ENCODE measurements around the gene CNTN5.
"Not testable (repeated sequence)": the region's sequence is repeated elsewhere in the genome, so short reads cannot be mapped to it uniquely, and the experiment has no call there.

Gene CNTN5

DNA sequence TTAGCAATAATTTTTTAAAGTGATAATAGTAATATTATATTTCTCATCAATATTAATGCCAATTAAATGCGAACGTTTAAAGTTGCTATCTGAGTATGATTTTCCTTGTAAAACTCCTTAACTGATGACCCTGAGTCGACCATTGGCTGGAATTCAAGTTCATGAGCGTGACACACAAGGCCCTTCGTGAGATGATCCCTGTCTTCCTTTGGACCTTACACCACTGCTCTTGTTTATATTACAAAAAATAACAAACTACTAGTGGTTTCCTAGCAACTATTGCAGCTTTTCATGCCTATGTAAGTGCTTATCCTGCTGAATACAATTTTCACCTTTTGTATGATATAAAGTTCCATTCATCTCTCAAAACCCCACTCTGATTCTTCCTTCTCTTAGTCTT is 752.9 kb downstream of the CNTN5 start:
- peak; percentile 50 for DNase-seq (ENCODE audit: low spot score)

DNA sequence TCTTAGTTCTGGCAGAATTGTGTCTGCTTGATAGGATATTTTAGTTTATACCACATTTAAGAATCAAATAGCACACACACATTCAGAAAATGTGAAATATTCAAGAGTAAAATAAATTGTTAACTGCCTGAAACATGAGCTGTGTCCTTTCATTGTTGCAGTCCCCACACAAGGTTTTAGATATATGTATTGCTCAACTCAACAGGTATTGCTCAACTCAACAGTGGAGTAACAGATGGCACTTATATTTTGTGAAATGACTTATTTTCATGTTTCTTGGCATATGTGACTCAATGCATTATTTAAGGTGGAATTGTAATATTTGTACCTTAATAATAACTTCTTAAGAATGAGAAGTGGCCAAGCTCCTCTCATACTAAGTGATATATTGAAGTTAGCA is 760.3 kb downstream of the CNTN5 start:
- no peak for DNase-seq (ENCODE audit: low spot score)

DNA sequence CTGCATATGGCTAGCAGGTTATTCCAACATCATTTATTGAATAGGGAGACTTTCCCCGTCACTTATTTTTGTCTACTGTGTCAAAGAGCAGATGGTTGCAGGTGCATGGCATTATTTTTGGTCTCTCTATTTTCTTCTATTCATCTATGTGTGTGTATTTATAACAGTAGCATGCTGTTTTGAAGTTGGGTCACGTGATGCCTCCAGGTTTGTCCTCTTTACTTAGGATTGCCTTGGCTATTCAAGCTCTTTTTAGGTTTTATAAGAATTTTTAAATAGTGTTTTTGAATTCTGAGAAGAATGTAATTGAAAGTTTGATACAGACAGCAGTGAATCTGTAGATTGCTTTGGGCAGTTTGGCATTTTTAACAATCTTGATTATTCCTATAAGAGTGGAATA is 770.6 kb downstream of the CNTN5 start:
- DNase-seq (ENCODE audit: low spot score), result no peak

DNA sequence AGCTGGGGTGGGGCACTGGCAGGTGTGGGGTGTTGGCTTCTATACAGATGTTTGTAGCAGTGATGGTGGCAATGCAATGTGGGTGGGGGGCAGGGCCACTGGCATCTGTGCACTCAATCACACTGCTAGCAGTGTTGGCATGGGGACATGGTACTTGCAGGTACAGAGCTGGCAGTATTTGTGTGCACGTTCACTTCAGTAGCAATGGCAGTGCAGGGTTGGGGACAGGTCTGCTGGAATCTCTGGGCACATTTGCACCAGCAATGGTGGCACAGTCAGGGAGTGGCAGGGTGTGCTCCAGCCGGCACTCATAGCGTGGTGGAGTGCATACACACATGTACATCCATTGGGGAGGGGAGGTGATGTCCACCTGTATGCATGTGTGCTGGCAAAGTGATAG is 775.2 kb downstream of the CNTN5 start:
- DNase-seq (ENCODE audit: low spot score), result no peak

DNA sequence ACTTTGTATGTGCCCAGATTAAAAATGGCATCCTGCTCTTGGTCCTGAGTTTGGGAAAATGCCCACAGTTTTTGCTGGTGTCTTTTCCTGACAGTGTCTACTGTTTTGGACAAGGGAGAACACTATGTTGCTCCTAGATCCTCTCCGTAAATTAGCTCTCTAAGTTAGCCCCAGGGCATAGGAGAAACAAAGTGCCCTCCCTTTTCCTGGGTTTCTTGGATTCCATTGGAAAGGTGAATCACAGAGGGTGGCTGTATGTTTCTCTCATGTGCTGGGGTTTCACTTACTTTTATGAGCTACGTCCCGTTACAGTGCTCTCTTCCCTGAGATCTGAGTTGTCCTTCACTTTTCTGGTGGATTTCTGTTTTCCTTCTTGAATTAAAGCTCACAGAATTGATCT is 782.8 kb downstream of the CNTN5 start:
- DNase-seq (ENCODE audit: low spot score), result no peak

DNA sequence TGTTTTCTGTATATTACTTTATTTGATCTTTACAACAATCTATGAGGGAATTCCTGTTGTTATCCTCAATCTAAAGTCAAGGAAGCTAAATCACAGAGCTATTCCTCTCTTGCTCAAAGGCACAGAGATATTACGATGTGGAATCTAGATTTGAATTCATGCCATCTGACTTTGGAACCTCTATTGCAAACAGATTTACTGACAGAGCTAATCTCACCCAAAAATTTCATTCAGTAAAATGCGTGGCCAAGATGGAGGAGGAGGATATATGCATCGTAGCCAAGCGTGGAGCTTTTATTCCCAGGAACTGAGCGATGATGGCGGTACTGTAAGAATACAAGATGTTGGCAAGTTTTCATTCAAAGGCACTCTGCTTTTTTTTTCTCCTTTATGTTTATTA is 791.8 kb downstream of the CNTN5 start:
- DNase-seq (ENCODE audit: low spot score), result no peak

DNA sequence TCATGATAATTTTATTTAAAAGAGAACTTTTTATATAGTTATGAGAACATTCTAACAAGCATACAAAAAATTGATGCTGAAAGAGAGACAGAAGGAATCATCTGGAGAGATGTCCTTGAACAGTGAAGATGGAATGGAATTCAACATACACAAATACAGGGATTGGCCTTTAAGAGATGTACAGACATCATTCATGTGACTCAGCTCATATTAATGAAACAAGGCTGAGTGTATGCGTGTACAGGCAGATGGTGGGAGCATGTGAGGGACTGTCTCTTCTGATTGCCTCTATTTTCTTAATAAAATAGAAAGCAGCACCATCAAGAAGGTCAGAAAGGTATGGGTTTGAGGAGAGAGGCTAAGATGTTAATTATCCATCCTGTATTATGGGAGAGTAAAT is 793.3 kb downstream of the CNTN5 start:
- DNase-seq (ENCODE audit: low spot score), result no peak

DNA sequence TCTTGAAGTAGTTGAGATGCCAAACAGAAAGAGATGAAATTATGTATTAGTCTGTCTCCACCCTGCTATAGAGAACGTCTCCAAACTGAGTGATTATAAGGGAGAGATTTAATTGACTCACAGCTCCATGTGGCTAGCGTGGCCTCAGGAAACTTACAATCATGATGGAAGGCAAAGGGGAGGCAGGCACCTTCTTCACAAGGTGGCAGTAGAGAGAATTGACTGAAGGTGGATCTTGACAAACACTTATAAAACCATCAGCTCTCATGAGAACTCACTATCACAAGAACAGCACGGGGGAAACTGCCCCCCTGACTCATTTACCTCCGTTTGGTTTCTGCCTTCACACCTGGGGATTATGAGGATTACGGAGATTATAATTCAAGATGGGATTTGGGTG is 794.0 kb downstream of the CNTN5 start:
- DNase-seq (ENCODE audit: low spot score), result no peak

DNA sequence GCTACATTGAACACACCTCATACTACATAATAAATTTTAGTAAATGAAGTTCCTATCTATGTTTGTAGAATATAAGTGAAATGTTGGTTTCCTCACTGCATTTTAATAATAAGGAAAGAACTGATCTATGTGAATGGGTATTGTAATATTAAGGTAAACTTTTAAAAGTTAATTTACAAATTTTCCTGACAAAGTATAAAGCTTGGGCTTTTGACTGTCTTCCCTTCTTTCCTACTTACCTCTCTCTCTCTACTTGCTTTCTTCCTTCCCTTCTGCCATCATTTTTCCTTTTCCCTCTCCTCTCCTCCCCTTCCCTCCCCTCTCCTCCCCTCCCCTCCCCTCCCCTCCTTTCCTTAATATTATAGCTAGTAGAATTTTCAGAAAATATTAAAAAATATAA is 798.2 kb downstream of the CNTN5 start:
- DNase-seq (ENCODE audit: low spot score), result no peak

DNA sequence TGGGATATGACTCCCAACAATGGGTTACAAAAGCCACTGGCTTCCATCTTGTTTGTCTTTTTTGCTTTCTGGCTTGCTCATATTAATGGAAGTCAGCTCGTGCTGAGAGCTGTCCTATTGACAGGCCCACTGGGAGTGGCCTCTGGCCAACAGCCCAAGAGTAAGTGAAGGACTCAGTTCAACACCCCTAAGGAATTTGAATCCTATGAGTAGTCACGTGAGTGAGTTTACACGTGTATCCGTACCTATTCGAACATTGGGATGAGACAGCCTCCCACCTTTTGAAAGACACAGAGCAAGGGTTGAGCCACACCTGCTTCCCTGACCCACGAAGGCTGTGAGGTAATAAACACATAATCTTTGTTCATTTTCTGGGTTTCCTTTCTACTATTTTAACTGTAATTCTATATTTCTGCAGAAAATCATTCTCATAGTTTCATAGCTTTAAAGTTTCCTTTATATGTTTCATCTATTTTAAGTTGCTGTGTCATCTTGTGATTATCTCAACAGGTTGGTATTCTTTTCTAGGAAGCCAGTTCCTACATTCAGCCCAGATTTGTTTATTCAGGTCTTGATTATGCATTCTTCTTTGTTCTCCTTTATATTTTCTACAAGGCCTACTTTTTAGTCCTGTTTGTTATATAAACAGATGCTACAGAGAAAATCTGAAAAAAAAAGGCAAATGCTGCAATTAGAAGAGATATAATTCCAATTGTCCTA is 802.3 kb downstream of the CNTN5 start:
- DNase-seq (ENCODE audit: low spot score), result peak; percentile 69

DNA sequence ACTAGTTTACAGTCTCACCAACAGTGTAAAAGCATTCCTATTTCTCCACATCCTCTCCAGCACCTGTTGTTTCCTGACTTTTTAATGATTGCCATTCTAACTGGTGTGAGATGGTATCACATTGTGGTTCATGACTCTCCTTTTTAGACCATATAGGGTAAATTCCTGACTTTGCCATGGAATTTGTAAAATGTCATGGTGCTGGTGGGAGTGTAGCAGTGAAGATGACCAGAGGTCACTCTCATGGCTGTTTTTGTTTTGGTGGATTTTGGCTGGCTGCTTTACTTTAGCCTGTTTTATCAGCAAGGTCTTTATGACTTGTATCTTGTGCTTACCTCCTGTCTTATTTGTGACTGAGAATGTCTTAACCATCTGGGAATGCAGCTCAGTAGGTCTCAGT is 816.0 kb downstream of the CNTN5 start:
- not testable (repeated sequence) for DNase-seq (ENCODE audit: low spot score)

DNA sequence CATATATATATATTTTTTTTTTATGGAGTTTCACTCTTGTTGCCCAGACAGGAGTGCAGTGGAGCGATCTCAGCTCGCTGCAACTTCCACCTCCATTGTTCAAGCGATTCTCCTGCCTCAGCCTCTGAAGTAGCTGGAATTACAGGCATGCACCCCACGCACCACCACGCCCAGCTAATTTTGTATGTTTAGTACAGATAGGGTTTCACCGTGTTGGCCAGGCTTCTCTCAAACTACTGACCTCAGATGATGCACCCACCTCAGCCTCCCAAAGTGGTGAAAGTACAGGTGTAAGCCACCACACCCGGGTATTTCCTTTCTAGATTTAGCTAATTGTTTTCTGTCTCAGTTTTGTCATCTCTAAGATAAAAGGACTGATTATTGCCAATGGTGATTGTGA is 821.1 kb downstream of the CNTN5 start:
- no peak for DNase-seq (ENCODE audit: low spot score)

DNA sequence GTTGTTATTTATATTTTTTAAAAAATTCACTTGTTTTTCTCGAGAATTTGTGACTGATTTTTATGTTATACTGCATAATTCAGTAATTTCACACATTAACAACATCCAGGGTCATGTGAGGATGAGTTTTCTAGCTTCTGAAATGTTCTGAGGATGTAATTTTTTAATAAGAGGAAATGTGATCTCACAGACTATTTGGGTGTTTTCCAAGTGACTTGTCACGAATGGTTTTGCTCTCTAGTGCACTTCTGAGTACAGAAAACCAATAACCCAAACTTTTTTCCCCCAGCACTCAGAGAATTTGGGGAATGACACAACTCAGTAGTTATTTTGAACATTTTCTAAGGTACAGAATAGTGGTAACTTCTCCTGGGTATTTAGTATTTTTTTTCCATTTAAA is 845.2 kb downstream of the CNTN5 start:
- no peak for DNase-seq (ENCODE audit: low spot score)

DNA sequence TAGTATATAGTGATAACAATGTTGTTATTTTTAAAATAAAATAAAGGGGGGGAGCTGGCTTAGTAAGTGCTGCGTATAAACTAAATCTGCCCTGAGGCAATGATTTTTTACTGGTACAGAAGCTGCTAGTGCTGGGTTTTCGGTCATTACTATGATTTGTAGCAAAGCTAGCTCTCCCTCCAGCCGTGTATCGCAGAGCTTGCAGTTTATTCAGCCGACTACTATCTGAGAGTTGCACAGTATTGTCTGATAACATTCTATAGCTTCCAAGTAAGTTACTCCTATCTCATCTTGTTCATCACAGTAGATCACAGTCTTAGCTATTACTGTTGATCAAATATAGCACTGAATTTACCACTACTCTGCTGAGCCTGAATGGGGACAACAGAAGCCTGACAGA is 860.9 kb downstream of the CNTN5 start:
- DNase-seq (ENCODE audit: low spot score), result no peak

DNA sequence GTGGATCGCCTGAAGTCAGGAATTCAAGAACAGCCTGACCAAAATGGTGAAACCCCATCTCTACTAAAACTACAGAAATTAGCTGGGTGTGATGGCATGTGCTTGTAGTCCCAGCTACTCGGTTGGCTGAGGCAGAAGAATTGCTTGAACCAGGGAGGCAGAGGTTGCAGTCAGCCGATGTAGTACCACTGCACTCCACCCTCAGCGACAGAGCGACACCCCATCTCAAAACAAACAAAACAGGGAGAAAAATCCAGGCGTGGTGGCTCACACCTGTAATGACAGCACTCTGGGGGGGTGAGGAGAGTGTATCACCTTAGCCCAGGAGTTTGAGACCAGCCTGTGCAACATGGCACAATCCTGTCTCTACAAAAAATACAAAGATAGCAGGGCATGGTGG is 864.0 kb downstream of the CNTN5 start:
- DNase-seq (ENCODE audit: low spot score), result no peak

DNA sequence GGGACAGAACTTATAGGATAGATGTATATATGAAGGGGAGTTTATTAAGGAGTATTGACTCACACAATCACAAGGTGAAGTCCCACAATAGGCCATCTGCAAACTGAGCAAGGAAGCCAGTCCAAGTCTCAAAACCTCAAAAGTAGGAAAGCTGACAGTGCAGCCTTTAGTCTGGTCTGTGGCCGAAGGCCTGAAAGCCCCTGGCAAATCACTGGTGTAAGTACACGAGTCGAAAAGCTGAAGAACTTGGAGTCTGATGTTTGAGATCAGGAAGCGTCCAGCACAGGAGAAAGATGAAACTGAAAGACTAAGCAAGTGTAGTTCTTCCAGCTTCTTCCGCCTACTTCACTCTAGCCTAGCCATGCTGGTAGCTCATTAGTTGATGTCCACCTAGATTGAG is 866.7 kb downstream of the CNTN5 start:
- no peak for DNase-seq (ENCODE audit: low spot score)

DNA sequence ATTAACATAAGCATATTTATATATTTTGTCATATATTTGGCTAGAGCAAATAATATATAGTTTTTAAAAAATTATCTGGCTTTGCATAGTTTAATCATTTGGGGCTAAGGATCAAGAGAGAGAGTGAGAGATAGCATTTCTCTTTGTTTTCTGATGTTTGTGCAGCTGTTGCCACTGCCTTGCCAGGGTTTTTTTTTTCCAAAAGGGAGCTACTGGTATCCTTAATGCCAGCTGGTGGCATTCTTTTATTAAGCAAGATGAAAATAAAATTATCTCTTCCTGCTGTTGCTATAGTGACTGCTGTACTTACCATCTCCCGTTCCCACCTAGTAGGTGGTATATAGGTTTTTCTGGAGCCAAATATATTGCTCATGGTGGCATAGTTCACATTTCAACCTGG is 873.1 kb downstream of the CNTN5 start:
- DNase-seq (ENCODE audit: low spot score), result no peak

DNA sequence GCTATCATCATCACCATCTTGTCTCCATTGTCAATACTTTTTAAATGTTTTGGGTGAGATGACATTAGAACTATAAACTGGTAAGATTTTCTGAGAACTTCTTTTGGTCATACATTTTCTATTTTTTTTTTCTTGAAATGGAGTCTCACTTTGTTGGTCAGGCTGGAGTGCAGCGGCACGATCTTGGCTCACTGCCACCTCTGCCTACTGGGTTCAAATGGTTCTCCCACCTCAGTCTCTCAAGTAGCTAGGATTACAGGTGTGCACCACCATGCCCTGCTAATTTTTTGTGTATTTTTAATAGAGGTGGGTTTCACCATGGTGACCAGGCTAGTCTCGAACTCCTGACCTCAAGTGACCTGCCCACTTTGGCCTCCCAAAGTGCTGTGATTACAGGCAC is 880.4 kb downstream of the CNTN5 start:
- no peak for DNase-seq (ENCODE audit: low spot score)

DNA sequence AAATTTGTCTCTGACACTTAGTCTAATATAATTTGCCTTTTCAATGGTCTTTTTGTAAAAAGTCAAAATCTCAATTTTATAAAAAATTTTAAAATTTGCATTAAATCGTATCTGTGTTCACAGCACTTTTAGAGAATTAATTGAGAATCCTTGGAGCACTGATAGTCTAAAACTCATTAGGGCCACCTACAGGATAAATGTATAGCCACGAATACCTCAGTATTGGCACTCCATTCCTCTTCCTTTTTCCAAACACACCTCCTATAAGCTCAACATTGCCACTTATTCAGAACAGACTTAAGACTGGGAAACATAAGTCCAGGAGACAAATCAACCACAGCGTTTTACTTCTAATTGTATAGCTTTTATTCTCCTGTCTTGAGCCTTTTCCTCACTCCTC is 890.4 kb downstream of the CNTN5 start:
- no peak for DNase-seq (ENCODE audit: low spot score)

DNA sequence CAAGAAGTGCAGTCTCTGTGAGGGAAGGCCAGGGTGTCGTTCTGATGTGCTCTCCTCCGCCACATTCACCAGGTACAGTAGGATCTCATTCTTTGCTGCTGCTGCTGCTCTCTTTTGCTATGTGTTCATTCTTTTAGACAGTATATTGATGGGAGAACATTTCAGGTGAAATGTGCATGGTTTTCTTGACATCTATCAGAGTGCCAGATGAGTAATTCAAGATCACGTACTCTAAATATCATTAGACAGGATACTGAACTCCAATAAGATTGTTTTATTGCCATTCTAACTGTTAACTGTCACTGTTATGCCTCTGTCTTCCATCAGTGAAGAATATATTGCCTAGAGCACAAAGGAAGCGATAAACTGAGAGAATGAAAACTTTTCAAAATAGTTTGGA is 895.3 kb downstream of the CNTN5 start:
- no peak for DNase-seq (ENCODE audit: low spot score)

DNA sequence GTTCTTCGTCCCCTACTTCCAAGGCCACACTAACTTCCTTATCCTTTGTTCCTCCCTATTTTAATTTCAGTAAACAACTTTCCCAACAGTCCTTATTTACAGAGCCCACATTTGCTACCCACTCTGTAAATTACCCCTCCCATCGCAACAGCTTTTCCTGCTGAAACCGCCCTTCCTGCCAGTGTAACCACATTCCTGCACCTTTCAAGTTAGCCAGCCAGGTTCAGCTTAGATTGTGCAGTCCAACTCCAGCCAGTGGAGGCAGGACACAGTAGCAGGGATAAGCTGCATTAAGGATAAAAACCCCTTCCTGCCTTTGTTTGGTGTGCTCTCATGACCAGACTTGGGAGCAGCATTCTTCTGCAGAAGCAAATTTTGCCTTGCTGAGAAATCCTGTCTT is 898.0 kb downstream of the CNTN5 start:
- no peak for DNase-seq (ENCODE audit: low spot score)

DNA sequence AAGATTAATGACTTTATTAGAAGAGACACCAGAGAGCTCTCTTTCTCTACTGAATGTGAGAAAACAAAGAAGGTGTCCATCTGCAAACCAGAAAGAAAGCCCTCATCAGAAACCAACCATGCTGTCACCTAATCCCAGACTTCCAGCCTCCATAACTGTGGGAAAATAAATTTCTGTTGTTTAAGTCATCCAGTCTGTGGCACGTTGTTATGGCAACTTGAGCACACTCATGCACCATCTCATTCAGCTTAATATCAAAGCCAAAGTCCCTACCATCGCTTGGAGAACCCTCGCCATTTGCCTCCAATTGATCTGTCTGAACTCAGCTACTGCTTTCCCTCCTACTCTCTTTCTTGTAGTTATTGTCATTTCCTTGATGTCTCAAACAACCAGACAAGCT is 900.2 kb downstream of the CNTN5 start:
- DNase-seq (ENCODE audit: low spot score), result peak; percentile 13

DNA sequence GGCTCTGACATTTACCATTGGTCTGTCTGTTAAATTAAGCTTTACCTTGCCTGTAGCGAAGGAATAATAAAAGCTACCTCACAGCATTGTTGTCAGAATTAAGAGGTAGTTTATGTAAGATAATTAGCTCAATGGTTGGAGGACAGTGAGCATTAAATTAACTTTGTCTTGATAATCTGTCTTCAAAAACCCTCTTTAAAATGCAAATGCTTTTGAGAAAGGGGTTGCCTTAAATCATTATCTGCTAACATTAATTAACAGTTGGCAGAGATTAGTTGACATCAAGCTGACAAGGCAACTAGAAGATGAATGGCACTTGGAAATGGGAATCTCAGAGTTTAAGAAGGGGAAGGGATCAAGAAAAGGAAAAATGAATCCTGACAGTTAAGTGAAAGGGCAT is 905.2 kb downstream of the CNTN5 start:
- DNase-seq (ENCODE audit: low spot score), result no peak

DNA sequence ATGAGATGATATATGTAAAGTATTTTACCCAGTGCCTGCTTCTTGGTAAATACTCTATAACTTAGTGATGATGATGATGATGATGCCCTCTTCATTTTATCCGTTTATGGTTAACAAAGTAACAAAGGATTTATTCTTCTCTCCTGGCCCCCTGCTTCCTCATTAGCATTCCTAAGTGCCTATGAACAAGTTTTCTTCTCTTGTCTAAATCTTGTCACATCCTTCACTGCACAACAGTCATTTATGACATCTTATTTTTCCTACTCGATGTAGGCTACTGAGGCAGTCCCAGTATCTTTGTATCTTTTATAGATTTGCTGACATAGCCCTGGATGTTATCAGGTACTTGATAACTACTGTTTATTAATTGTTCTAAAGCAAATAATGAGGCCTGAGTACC is 911.9 kb downstream of the CNTN5 start:
- DNase-seq (ENCODE audit: low spot score), result peak; percentile 62

DNA sequence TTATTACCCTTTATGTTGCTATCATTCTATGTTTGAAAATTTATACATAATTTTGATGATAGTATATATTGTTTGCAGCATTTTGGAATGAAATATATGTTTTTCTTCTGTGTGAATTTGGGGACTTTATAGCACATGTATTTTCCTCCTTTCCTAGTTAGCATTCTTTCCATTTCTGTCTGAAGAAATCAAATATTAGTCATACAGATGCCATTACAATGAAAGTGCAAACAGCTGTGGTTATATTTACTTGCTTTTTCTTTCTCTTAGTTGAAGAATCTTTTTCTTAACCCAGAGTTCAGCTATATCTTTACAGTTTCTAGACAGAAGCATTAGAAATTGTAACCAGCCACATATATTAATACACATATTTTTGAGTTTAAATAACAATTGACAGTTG is 913.3 kb downstream of the CNTN5 start:
- DNase-seq (ENCODE audit: low spot score), result peak; percentile 47
